ENCODE measurements around the gene CNPY3. TPM values are rescaled to one million over a fixed set of nuclear protein-coding genes. Genes with fewer than 3 reads are reported as not detected.
"Not testable (repeated sequence)": the region's sequence is repeated elsewhere in the genome, so short reads cannot be mapped to it uniquely, and the experiment has no call there.

CNPY3 gene
- 10 to 100 TPM; 14.2 to 15.1 TPM for polyA plus RNA-seq

DNA sequence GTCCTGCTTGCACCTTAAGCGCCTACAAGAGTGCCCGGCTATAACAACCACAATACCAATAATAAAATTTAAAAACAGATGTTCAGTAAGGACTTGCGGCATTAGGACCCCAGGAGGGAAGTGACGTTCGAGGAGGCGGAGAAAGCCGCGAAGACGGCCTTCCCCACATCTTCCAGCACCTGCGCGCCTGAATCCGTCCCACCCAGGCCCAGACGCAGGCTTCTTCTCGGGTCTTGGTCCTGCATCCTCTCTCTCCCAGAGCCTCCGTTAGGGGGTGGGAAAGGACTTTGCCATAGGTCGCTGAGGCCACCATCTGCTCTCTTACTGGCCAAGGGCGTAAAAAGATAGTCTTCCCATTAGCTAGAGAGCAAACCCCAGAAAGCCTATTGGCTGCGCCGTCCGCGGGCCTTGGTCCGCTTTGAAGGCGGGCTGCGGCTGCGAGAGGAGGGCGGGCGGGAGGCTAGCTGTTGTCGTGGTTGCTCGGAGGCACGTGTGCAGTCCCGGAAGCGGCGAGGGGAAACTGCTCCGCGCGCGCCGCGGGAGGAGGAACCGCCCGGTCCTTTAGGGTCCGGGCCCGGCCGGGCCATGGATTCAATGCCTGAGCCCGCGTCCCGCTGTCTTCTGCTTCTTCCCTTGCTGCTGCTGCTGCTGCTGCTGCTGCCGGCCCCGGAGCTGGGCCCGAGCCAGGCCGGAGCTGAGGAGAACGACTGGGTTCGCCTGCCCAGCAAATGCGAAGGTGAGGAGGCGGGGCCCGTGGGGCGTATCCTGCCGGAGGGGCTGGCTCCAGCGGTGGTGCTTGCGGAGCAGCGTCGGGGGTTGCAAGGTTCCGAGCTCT, at the start of gene CNPY3:
Gene CNPY3, plus strand, starts transcription at position 495 of the 835 bp plus-strand sequence. Its CDS starts 91 bp downstream, at position 586.
- Histone ChIP-seq H3K36me3 (ENCODE audit: control insufficient read depth in 2 of 2, insufficient read depth in 2 of 2, low read length in 1 of 2) (peaks cover 0 to under 1% of the 10 kb centered on the region in 2 donors), H3K9me3 (ENCODE audit: control insufficient read depth in 2 of 2, insufficient read depth in 1 of 2, low read depth in 1 of 2, low read length in 1 of 2) (no peaks in the 10 kb centered on the region), H3K4me3 (ENCODE audit: low read depth in 1 of 2, low read length in 2 of 2) (peak within 1 kb of the TSS; percentile 67 to 78), H3K4me1 (ENCODE audit: control insufficient read depth in 2 of 2, insufficient read depth in 2 of 2, low read length in 1 of 2) (no peaks in the 10 kb centered on the region), H3K27me3 (ENCODE audit: control insufficient read depth in 1 of 2, insufficient read depth in 2 of 2, low read length in 2 of 2) (no peaks in the 10 kb centered on the region), H3K27ac (ENCODE audit: low read depth in 2 of 2, low read length in 1 of 2) (peak within 1 kb of the TSS; percentile 94 to 97)
- WGBS, 2 donors = 0 to 1% methylated on average over 61 to 63 of the region's 63 CpGs

GRCh38 chr6:42880240-42880817, 49.0 kb upstream of the CNPY3 start:
- H3K36me3 ChIP-seq (ENCODE audit: control insufficient read depth in 2 of 2, insufficient read depth in 2 of 2, low read length in 1 of 2) = peaks cover 11 to 14% of the 10 kb centered on the region in 2 donors
- H3K27me3 ChIP-seq (ENCODE audit: control insufficient read depth in 1 of 2, insufficient read depth in 2 of 2, low read length in 2 of 2); H3K9me3 ChIP-seq (ENCODE audit: control insufficient read depth in 2 of 2, insufficient read depth in 1 of 2, low read depth in 1 of 2, low read length in 1 of 2); H3K4me1 ChIP-seq (ENCODE audit: control insufficient read depth in 2 of 2, insufficient read depth in 2 of 2, low read length in 1 of 2): not testable (repeated sequence)
- WGBS, 2 donors = 7 to 9% methylated on average over 25 of the region's 25 CpGs
- H3K27ac ChIP-seq (ENCODE audit: low read depth in 2 of 2, low read length in 1 of 2) = peak overlapping the region; percentile 89 to 96
- peak overlapping the region; percentile 85 to 86 for H3K4me3 ChIP-seq (ENCODE audit: low read depth in 1 of 2, low read length in 2 of 2)

- H3K4me3 ChIP-seq (ENCODE audit: low read depth in 1 of 2, low read length in 2 of 2) = peak overlapping the region; percentile 85 to 86
- not testable (repeated sequence) for H3K4me1 ChIP-seq (ENCODE audit: control insufficient read depth in 2 of 2, insufficient read depth in 2 of 2, low read length in 1 of 2); H3K9me3 ChIP-seq (ENCODE audit: control insufficient read depth in 2 of 2, insufficient read depth in 1 of 2, low read depth in 1 of 2, low read length in 1 of 2); H3K27ac ChIP-seq (ENCODE audit: low read depth in 2 of 2, low read length in 1 of 2); H3K27me3 ChIP-seq (ENCODE audit: control insufficient read depth in 1 of 2, insufficient read depth in 2 of 2, low read length in 2 of 2)
- WGBS, 2 donors = 76 to 84% methylated on average over 12 of the region's 12 CpGs
- peaks cover 15 to 17% of the 10 kb centered on the region in 2 donors for H3K36me3 ChIP-seq (ENCODE audit: control insufficient read depth in 2 of 2, insufficient read depth in 2 of 2, low read length in 1 of 2)
Measured at GRCh38 chr6:42880871-42881270, 48.4 kb upstream of the CNPY3 start.

DNA sequence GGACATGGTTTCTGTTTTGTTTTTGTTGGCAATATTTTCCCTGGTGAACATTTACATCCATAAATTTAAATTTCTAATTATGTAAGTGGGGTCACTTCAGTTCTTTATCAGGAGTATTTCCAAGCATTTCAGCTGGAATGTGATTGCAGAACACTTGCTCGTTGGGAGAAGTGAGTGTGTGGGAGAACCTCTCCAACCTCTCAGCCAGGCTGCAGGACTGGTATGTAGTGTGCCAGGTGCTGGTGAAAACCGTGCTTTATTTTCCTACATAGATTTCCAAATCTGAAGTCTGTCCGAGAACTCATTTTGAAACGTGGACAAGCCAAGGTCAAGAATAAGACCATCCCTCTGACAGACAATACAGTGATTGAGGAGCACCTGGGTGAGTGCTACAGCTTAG, 43.6 kb upstream of the CNPY3 start:
- H3K4me3 ChIP-seq (ENCODE audit: low read depth in 1 of 2, low read length in 2 of 2) = no peak overlapping the region
- H3K4me1 ChIP-seq (ENCODE audit: control insufficient read depth in 2 of 2, insufficient read depth in 2 of 2, low read length in 1 of 2) = peaks cover 0 to 2% of the 10 kb centered on the region in 2 donors
- H3K27ac ChIP-seq (ENCODE audit: low read depth in 2 of 2, low read length in 1 of 2) = no peak overlapping the region
- H3K9me3 ChIP-seq (ENCODE audit: control insufficient read depth in 2 of 2, insufficient read depth in 1 of 2, low read depth in 1 of 2, low read length in 1 of 2) = no peaks in the 10 kb centered on the region
- WGBS, 2 donors = 69 to 82% methylated on average over 4 of the region's 4 CpGs
- H3K27me3 ChIP-seq (ENCODE audit: control insufficient read depth in 1 of 2, insufficient read depth in 2 of 2, low read length in 2 of 2) = no peaks in the 10 kb centered on the region
- peaks cover 16 to 19% of the 10 kb centered on the region in 2 donors for H3K36me3 ChIP-seq (ENCODE audit: control insufficient read depth in 2 of 2, insufficient read depth in 2 of 2, low read length in 1 of 2)

DNA sequence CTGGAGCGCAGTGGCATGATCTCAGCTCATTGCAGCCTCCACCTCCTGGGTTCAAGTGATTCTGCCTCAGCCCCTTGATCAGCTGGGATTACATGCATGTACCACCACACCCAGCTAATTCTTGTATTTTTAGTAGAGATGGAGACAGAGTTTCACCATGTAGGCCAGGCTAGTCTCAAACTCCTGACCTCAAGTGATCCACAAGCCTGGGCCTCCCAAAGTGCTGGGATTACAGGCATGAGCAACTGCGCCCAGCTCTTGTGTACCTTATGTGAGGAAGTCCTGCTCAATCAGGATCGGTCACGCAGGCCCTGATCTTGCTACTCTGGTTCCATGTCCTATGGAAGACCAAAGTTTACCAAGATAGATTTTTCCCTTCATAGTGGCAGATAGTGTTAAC, 41.1 kb upstream of the CNPY3 start:
- WGBS, 2 donors = 84 to 94% methylated on average over 4 of the region's 4 CpGs
- H3K9me3 ChIP-seq (ENCODE audit: control insufficient read depth in 2 of 2, insufficient read depth in 1 of 2, low read depth in 1 of 2, low read length in 1 of 2); H3K4me3 ChIP-seq (ENCODE audit: low read depth in 1 of 2, low read length in 2 of 2); H3K4me1 ChIP-seq (ENCODE audit: control insufficient read depth in 2 of 2, insufficient read depth in 2 of 2, low read length in 1 of 2); H3K27ac ChIP-seq (ENCODE audit: low read depth in 2 of 2, low read length in 1 of 2); H3K27me3 ChIP-seq (ENCODE audit: control insufficient read depth in 1 of 2, insufficient read depth in 2 of 2, low read length in 2 of 2): not testable (repeated sequence)
- peaks cover 16 to 19% of the 10 kb centered on the region in 2 donors for H3K36me3 ChIP-seq (ENCODE audit: control insufficient read depth in 2 of 2, insufficient read depth in 2 of 2, low read length in 1 of 2)

GRCh38 chr6:42889815-42890214, 39.5 kb upstream of the CNPY3 start:
- WGBS, 2 donors = 36 to 40% methylated on average over 4 of the region's 4 CpGs
- no peaks in the 10 kb centered on the region for H3K27me3 ChIP-seq (ENCODE audit: control insufficient read depth in 1 of 2, insufficient read depth in 2 of 2, low read length in 2 of 2)
- no peaks in the 10 kb centered on the region for H3K9me3 ChIP-seq (ENCODE audit: control insufficient read depth in 2 of 2, insufficient read depth in 1 of 2, low read depth in 1 of 2, low read length in 1 of 2)
- H3K4me3 ChIP-seq (ENCODE audit: low read depth in 1 of 2, low read length in 2 of 2) = peak overlapping the region in 1 of 2 donors; percentile 71
- peak overlapping the region; percentile 75 to 98 for H3K27ac ChIP-seq (ENCODE audit: low read depth in 2 of 2, low read length in 1 of 2)
- peaks cover 0 to 2% of the 10 kb centered on the region in 2 donors for H3K4me1 ChIP-seq (ENCODE audit: control insufficient read depth in 2 of 2, insufficient read depth in 2 of 2, low read length in 1 of 2)
- peaks cover 5 to 6% of the 10 kb centered on the region in 2 donors for H3K36me3 ChIP-seq (ENCODE audit: control insufficient read depth in 2 of 2, insufficient read depth in 2 of 2, low read length in 1 of 2)

DNA sequence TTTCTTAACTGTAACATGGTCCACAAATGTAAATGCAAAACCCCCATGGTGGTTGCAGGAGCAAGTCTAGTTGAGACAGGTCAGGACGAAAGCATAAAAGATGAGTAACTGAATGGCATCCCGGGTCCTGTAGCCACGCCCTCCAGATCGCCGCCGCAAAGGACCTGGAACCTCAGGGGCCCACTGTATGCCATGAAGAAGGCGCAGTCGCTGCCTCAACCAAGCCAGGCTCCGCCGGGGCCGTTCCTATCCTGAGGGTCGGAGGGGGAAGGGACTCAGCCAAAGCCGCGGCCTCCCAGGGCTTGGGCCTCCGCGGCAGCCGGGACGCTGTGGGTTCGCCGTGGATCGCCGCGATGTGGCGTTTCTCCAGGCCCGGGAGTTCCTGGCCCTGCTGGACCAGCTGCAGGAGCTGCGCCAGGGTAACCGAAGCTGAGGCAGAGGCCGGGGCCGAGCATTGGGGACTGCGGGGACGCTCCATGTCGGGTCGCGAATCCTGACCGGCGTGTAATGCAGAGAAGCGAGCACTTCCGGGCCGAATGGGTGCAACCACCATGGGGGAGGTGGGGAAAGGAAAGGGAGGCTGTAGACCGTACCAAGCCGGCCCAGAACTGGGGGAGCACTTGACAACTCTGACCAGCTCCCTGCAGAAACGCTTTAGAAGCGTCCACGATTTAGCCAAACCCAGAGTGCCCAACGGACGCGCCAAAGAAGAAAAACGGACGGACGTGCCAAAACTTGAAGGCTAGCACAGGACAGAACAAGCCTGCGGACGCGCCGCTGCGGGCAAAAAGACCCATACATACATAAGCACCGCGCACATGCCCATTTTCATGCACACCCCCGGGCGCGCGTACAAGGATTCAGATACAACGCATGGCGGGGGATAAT, 38.7 kb upstream of the CNPY3 start:
- WGBS, 2 donors = 0 to 1% methylated on average over 63 of the region's 63 CpGs
- peaks cover 5% of the 10 kb centered on the region in 2 donors for H3K36me3 ChIP-seq (ENCODE audit: control insufficient read depth in 2 of 2, insufficient read depth in 2 of 2, low read length in 1 of 2)

GRCh38 chr6:42891199-42891722, 38.0 kb upstream of the CNPY3 start:
- H3K4me1 ChIP-seq (ENCODE audit: control insufficient read depth in 2 of 2, insufficient read depth in 2 of 2, low read length in 1 of 2) = peaks cover 0 to 2% of the 10 kb centered on the region in 2 donors
- H3K27ac ChIP-seq (ENCODE audit: low read depth in 2 of 2, low read length in 1 of 2) = peak overlapping the region; percentile 84 to 100
- H3K4me3 ChIP-seq (ENCODE audit: low read depth in 1 of 2, low read length in 2 of 2) = peak overlapping the region; percentile 71 to 98
- H3K36me3 ChIP-seq (ENCODE audit: control insufficient read depth in 2 of 2, insufficient read depth in 2 of 2, low read length in 1 of 2) = no peaks in the 10 kb centered on the region
- 32 to 33% methylated on average over 17 of the region's 17 CpGs for WGBS, 2 donors
- H3K27me3 ChIP-seq (ENCODE audit: control insufficient read depth in 1 of 2, insufficient read depth in 2 of 2, low read length in 2 of 2) = no peaks in the 10 kb centered on the region
- no peaks in the 10 kb centered on the region for H3K9me3 ChIP-seq (ENCODE audit: control insufficient read depth in 2 of 2, insufficient read depth in 1 of 2, low read depth in 1 of 2, low read length in 1 of 2)

More for the DNA sequence above, 38.7 kb upstream of the CNPY3 start:
- Histone ChIP-seq H3K9me3 (ENCODE audit: control insufficient read depth in 2 of 2, insufficient read depth in 1 of 2, low read depth in 1 of 2, low read length in 1 of 2) (no peaks in the 10 kb centered on the region), H3K27me3 (ENCODE audit: control insufficient read depth in 1 of 2, insufficient read depth in 2 of 2, low read length in 2 of 2) (no peaks in the 10 kb centered on the region), H3K4me3 (ENCODE audit: low read depth in 1 of 2, low read length in 2 of 2) (peak overlapping the region; percentile 71 to 98), H3K4me1 (ENCODE audit: control insufficient read depth in 2 of 2, insufficient read depth in 2 of 2, low read length in 1 of 2) (peaks cover 0 to 2% of the 10 kb centered on the region in 2 donors), H3K27ac (ENCODE audit: low read depth in 2 of 2, low read length in 1 of 2) (peak overlapping the region; percentile 98 to 100)
